Liver (tissue), 9 donors: ENCODE measurements around the gene R3HDML. TPM values are rescaled to one million over a fixed set of nuclear protein-coding genes. Genes with fewer than 3 reads are reported as not detected.

Experiments
- DNase-seq: peaks from one replicate; pipeline ENCODE4 v3.0.0-alpha.2; 2017; ENCODE audit warnings: low spot score
- H3K27ac ChIP-seq, 2 donors: one replicate each; pipeline ENCODE4 v1.7.0; 2013; ENCODE audit warnings: inconsistent platforms in 2 of 2, low read length in 2 of 2, control low read depth in 1 of 2, low read depth in 1 of 2, mild to moderate bottlenecking in 1 of 2
- H3K27me3 ChIP-seq, 4 donors: one replicate each; pipeline versions ENCODE4 v1.6.1 to v1.7.0; 2013; ENCODE audit warnings: low read length in 3 of 4, inconsistent platforms in 1 of 4, mild to moderate bottlenecking in 1 of 4, moderate library complexity in 1 of 4; ENCODE audit not compliant: control insufficient read depth in 4 of 4, insufficient read depth in 4 of 4
- H3K36me3 ChIP-seq, 4 donors: one replicate each; pipeline versions ENCODE4 v1.6.1 to v1.7.0; 2013; ENCODE audit warnings: low read length in 3 of 4, mild to moderate bottlenecking in 3 of 4, low read depth in 1 of 4, moderate library complexity in 1 of 4; ENCODE audit not compliant: control insufficient read depth in 4 of 4, insufficient read depth in 3 of 4
- H3K4me1 ChIP-seq, 4 donors: one replicate each; pipeline versions ENCODE4 v1.6.1 to v1.7.0; 2013; ENCODE audit warnings: low read length in 3 of 4, mild to moderate bottlenecking in 3 of 4, moderate library complexity in 1 of 4; ENCODE audit not compliant: control insufficient read depth in 4 of 4, insufficient read depth in 4 of 4
- H3K4me3 ChIP-seq, 3 donors: one replicate each; pipeline versions ENCODE4 v1.6.1 to v1.7.0; 2013; ENCODE audit warnings: low read length in 3 of 3, control low read depth in 1 of 3, low read depth in 1 of 3, mild to moderate bottlenecking in 1 of 3
- H3K9ac ChIP-seq, 2 donors: one replicate each; pipeline ENCODE4 v1.7.0; 2013; ENCODE audit warnings: low read length in 2 of 2, mild to moderate bottlenecking in 2 of 2, moderate library complexity in 2 of 2, control low read depth in 1 of 2, low read depth in 1 of 2
- H3K9me3 ChIP-seq, 4 donors: one replicate each; pipeline versions ENCODE4 v1.6.1 to v1.7.0; 2013; ENCODE audit warnings: low read length in 3 of 4; ENCODE audit not compliant: control insufficient read depth in 4 of 4
- EGR1 ChIP-seq, 2 donors: IDR thresholded peaks; 2 replicates each; pipeline ENCODE4 v1.6.1; 2016 to 2018; ENCODE audit warnings: antibody characterized with exemption in 2 of 2, low read depth in 2 of 2
- FOXA1 ChIP-seq: IDR thresholded peaks from 2 replicates; pipeline ENCODE4 v1.6.1; 2016; ENCODE audit warnings: antibody characterized with exemption
- FOXA2 ChIP-seq: IDR thresholded peaks from 2 replicates; pipeline ENCODE4 v1.6.1; 2016; ENCODE audit warnings: antibody characterized with exemption
- GABPA ChIP-seq, 2 donors: IDR thresholded peaks in 1 of 2; conservative IDR thresholded peaks in 1 of 2; 2 replicates each; pipeline ENCODE4 v1.6.1; 2016; ENCODE audit warnings: antibody characterized with exemption in 2 of 2, mild to moderate bottlenecking in 1 of 2, moderate library complexity in 1 of 2
- HNF4A ChIP-seq, 2 donors: conservative IDR thresholded peaks; 2 replicates each; pipeline ENCODE4 v1.6.1; 2016; ENCODE audit warnings: antibody characterized with exemption in 2 of 2, mild to moderate bottlenecking in 2 of 2
- HNF4G ChIP-seq: IDR thresholded peaks from 2 replicates; pipeline ENCODE4 v1.6.1; 2016; ENCODE audit warnings: antibody characterized with exemption
- JUND ChIP-seq, 2 donors: IDR thresholded peaks; 2 replicates each; pipeline ENCODE4 v1.6.1; 2016; ENCODE audit warnings: antibody characterized with exemption in 2 of 2
- NR2F2 ChIP-seq: IDR thresholded peaks from 2 replicates; pipeline ENCODE4 v1.6.1; 2016; ENCODE audit warnings: antibody characterized with exemption
- RAD21 ChIP-seq, 2 donors: IDR thresholded peaks; 2 replicates each; pipeline ENCODE4 v1.6.1; 2016; ENCODE audit warnings: antibody characterized with exemption in 2 of 2, mild to moderate bottlenecking in 2 of 2
- RXRA ChIP-seq, 2 donors: IDR thresholded peaks; 2 replicates each; pipeline ENCODE4 v1.6.1; 2017 to 2018; ENCODE audit warnings: antibody characterized with exemption in 2 of 2, mild to moderate bottlenecking in 1 of 2
- SP1 ChIP-seq: IDR thresholded peaks from 2 replicates; pipeline ENCODE4 v1.6.1; 2018; ENCODE audit warnings: antibody characterized with exemption, mild to moderate bottlenecking
- TAF1 ChIP-seq: conservative IDR thresholded peaks from 2 replicates; pipeline ENCODE4 v1.6.1; 2016; ENCODE audit warnings: antibody characterized with exemption, mild to moderate bottlenecking
- YY1 ChIP-seq: IDR thresholded peaks from 2 replicates; pipeline ENCODE4 v1.6.1; 2016; ENCODE audit warnings: antibody characterized with exemption, mild to moderate bottlenecking
- WGBS: extraction: QIAGEN DNeasy Blood & Tissue Kit; methylation state at CpG from one replicate; pipeline ENCODE4 v1.1.7; 2013; 5-methylcytosine and 5-hydroxymethylcytosine counted together
- polyA plus RNA-seq, 2 donors: library from polyadenylated mRNA; stranded (reverse) in 1 of 2; unstranded in 1 of 2; fragments of 200-250 nt in 1 of 2; fragments of >200 nt in 1 of 2; fragmentation: Nextera tagmentation in 1 of 2; extraction: Ambion mirVana in 1 of 2; gene quantifications; one replicate each; pipeline versions ENCODE4 v1.2.1 to v1.2.3, GENCODE V29; 2013 to 2015
- total RNA-seq, 2 donors: library from RNA; depleted of rRNA; stranded (reverse); fragments of >200 nt; gene quantifications; one replicate each; pipeline ENCODE4 v1.2.3, GENCODE V29; 2014
- TF ChIP-seq, protein P1 (sequence below): fragments of 150-350 bp; IDR thresholded peaks from 2 replicates; pipeline ENCODE4 v1.5.1; 2017; ENCODE audit warnings: improper control_type of control experiment, low read depth, low read length; ENCODE audit not compliant: missing input control
- TF ChIP-seq, protein P2 (sequence below): IDR thresholded peaks from 2 replicates; pipeline ENCODE4 v1.6.1; 2016; ENCODE audit warnings: antibody characterized with exemption, mild to moderate bottlenecking
- TF ChIP-seq, protein P3 (sequence below): IDR thresholded peaks from 2 replicates; pipeline ENCODE4 v1.6.1; 2016; ENCODE audit warnings: antibody characterized with exemption
- TF ChIP-seq, protein P4 (sequence below): IDR thresholded peaks from 2 replicates; pipeline ENCODE4 v1.6.1; 2016; ENCODE audit warnings: antibody characterized with exemption
- donor health status: healthy.
- donor health status: healthy.
- donor health status: healthy.
- donor health status: healthy.
- donor health status: healthy.

R3HDML gene
- total and polyA plus RNA-seq, 4 donors, result not detected

DNA sequence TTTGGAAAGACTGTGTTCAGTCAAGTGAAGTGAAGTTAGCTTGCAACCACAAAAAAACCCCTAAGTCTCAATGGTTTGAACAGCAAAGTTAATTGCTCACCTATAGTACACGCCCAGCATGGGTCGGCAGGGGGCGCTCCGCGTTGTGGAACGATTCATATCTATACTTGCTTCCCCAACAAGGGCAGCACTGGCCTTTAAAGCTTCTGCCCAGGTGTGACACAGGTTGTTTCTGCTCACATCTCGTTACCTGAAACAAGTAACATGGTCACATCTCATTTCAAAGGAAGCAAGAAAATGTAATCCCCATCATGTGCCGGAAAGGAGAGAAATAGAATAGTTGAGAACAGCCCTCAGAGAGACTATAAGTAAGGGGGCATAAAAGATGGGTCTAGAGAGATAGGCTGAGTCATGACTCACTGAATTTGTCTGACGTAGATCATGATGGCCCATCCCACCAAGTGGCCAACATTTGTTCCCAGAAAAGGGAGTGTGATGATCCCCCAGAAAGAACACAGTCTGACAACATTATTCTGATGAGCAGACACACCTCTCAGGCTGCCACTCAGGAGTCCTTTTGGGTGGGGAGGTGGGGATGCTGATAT is 47.7 kb downstream of the R3HDML start:
- TF ChIP-seq RAD21 (IDR thresholded peaks at IDR 0.05) (peak; percentile 84 to 87), NR2F2 (no peak), JUND (IDR thresholded peaks at IDR 0.05) (peak in 1 of 2 donors; percentile 28), GABPA (IDR thresholded peaks at IDR 0.05 in 1 of 2, conservative IDR thresholded peaks at IDR 0.05 in 1 of 2) (no peak), RXRA (IDR thresholded peaks at IDR 0.05) (peak in 1 of 2 donors; percentile 11), YY1 (peak; percentile 1)
- TF ChIP-seq, protein P1, sequence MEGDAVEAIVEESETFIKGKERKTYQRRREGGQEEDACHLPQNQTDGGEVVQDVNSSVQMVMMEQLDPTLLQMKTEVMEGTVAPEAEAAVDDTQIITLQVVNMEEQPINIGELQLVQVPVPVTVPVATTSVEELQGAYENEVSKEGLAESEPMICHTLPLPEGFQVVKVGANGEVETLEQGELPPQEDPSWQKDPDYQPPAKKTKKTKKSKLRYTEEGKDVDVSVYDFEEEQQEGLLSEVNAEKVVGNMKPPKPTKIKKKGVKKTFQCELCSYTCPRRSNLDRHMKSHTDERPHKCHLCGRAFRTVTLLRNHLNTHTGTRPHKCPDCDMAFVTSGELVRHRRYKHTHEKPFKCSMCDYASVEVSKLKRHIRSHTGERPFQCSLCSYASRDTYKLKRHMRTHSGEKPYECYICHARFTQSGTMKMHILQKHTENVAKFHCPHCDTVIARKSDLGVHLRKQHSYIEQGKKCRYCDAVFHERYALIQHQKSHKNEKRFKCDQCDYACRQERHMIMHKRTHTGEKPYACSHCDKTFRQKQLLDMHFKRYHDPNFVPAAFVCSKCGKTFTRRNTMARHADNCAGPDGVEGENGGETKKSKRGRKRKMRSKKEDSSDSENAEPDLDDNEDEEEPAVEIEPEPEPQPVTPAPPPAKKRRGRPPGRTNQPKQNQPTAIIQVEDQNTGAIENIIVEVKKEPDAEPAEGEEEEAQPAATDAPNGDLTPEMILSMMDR, result peak; percentile 78
- TF ChIP-seq, protein P2, sequence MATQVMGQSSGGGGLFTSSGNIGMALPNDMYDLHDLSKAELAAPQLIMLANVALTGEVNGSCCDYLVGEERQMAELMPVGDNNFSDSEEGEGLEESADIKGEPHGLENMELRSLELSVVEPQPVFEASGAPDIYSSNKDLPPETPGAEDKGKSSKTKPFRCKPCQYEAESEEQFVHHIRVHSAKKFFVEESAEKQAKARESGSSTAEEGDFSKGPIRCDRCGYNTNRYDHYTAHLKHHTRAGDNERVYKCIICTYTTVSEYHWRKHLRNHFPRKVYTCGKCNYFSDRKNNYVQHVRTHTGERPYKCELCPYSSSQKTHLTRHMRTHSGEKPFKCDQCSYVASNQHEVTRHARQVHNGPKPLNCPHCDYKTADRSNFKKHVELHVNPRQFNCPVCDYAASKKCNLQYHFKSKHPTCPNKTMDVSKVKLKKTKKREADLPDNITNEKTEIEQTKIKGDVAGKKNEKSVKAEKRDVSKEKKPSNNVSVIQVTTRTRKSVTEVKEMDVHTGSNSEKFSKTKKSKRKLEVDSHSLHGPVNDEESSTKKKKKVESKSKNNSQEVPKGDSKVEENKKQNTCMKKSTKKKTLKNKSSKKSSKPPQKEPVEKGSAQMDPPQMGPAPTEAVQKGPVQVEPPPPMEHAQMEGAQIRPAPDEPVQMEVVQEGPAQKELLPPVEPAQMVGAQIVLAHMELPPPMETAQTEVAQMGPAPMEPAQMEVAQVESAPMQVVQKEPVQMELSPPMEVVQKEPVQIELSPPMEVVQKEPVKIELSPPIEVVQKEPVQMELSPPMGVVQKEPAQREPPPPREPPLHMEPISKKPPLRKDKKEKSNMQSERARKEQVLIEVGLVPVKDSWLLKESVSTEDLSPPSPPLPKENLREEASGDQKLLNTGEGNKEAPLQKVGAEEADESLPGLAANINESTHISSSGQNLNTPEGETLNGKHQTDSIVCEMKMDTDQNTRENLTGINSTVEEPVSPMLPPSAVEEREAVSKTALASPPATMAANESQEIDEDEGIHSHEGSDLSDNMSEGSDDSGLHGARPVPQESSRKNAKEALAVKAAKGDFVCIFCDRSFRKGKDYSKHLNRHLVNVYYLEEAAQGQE, result no peak
- peaks cover 2 to 34% (median 24%) of the 10 kb centered on the region in 4 donors for H3K4me1 ChIP-seq
- no peaks in the 10 kb centered on the region for H3K9me3 ChIP-seq
- H3K4me3 ChIP-seq, result no peak overlapping the region
- DNase-seq, result peak; percentile 94
- 11% methylated on average over 9 of the region's 9 CpGs for WGBS
- peak overlapping the region; percentile 7 to 44 for H3K27ac ChIP-seq
- no peaks in the 10 kb centered on the region for H3K27me3 ChIP-seq
- no peak overlapping the region for H3K9ac ChIP-seq
- peaks cover 1 to 17% (median 8%) of the 10 kb centered on the region in 4 donors for H3K36me3 ChIP-seq

DNA sequence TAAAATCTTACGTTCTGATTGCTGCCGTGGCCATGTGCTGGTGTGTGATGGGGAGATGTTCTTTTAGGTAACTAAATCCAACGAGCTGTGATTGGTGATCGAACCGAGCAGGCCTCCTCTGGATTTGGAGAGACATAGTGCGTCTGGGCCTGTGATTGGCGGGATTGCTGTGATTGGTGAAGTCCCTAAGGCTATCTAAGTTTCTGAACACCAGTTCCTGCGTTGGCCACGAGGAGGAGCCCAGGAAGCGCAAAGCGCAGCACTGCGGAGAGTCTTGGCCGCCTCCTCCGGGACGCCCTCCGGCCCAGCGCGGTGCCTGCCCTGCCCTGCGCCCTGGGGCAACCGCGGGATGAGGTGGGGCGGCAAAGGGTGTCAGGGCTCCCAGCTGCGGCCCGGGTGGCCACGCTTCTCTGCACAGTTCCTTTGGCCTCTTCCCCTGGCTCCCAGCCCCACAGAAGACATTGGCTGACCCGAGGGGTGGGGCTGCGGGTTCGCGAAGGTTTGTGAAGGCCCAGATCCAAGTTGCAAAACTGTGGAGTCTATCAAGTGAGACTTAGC is 51.7 kb downstream of the R3HDML start:
- no peak overlapping the region for H3K4me3 ChIP-seq
- no peaks in the 10 kb centered on the region for H3K27me3 ChIP-seq
- peaks cover 17 to 70% (median 57%) of the 10 kb centered on the region in 4 donors for H3K4me1 ChIP-seq
- peak overlapping the region in 1 of 2 donors; percentile 24 for H3K9ac ChIP-seq
- peak; percentile 86 for DNase-seq
- 3% methylated on average over 29 of the region's 29 CpGs for WGBS
- peaks cover 0 to 7% (median 3%) of the 10 kb centered on the region in 4 donors for H3K36me3 ChIP-seq
- H3K9me3 ChIP-seq, result no peaks in the 10 kb centered on the region
- H3K27ac ChIP-seq, result peak overlapping the region; percentile 67 to 71
- TF ChIP-seq HNF4G, result peak; percentile 23
- TF ChIP-seq RXRA (IDR thresholded peaks at IDR 0.05), result peak; percentile 90 to 92
- TF ChIP-seq FOXA1, result no peak
- TF ChIP-seq RAD21 (IDR thresholded peaks at IDR 0.05), result peak; percentile 92 to 94
- TF ChIP-seq, protein P3, sequence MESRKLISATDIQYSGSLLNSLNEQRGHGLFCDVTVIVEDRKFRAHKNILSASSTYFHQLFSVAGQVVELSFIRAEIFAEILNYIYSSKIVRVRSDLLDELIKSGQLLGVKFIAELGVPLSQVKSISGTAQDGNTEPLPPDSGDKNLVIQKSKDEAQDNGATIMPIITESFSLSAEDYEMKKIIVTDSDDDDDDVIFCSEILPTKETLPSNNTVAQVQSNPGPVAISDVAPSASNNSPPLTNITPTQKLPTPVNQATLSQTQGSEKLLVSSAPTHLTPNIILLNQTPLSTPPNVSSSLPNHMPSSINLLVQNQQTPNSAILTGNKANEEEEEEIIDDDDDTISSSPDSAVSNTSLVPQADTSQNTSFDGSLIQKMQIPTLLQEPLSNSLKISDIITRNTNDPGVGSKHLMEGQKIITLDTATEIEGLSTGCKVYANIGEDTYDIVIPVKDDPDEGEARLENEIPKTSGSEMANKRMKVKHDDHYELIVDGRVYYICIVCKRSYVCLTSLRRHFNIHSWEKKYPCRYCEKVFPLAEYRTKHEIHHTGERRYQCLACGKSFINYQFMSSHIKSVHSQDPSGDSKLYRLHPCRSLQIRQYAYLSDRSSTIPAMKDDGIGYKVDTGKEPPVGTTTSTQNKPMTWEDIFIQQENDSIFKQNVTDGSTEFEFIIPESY, result no peak
- peak; percentile 89 for TF ChIP-seq SP1
- TF ChIP-seq, protein P2, result peak; percentile 51
- peak; percentile 60 for TF ChIP-seq YY1
- TF ChIP-seq FOXA2, result no peak
- TF ChIP-seq HNF4A (conservative IDR thresholded peaks at IDR 0.05), result peak; percentile 65 to 70
- TF ChIP-seq, protein P4, sequence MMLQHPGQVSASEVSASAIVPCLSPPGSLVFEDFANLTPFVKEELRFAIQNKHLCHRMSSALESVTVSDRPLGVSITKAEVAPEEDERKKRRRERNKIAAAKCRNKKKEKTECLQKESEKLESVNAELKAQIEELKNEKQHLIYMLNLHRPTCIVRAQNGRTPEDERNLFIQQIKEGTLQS, result no peak
- TF ChIP-seq EGR1 (IDR thresholded peaks at IDR 0.05; ENCODE audit: low read depth in 2 of 2), result peak in 1 of 2 donors; percentile 26
- no peak for TF ChIP-seq NR2F2
- TF ChIP-seq, protein P1, result peak; percentile 91
- peak in 1 of 2 donors; percentile 17 for TF ChIP-seq JUND (IDR thresholded peaks at IDR 0.05)
- TF ChIP-seq TAF1, result no peak
